ENCODE data around the gene FOXN4.

FOXN4 gene

GRCh38 chr12:109289551-109289950 lies 19.5 kb downstream of the FOXN4 start:
- Histone ChIP-seq H3K27me3 (ENCODE audit: control insufficient read depth, insufficient read depth, low read length) (peaks cover 3% of the 10 kb centered on the region), H3K9me3 (ENCODE audit: control insufficient read depth, low read length) (no peaks in the 10 kb centered on the region), H3K4me1 (no peaks in the 10 kb centered on the region), H3K4me3 (ENCODE audit: low read depth, low read length) (no peak overlapping the region), H3K9ac (no peak overlapping the region), H3K27ac (no peak overlapping the region), H3K79me2 (no peaks in the 10 kb centered on the region), H3K36me3 (ENCODE audit: control insufficient read depth, insufficient read depth, low read length) (no peaks in the 10 kb centered on the region), H2AFZ (no peak overlapping the region), H3K4me2 (ENCODE audit: low read length) (no peak overlapping the region)
- no peak for TF ChIP-seq CTCF (IDR thresholded peaks at IDR 0.05)

DNA sequence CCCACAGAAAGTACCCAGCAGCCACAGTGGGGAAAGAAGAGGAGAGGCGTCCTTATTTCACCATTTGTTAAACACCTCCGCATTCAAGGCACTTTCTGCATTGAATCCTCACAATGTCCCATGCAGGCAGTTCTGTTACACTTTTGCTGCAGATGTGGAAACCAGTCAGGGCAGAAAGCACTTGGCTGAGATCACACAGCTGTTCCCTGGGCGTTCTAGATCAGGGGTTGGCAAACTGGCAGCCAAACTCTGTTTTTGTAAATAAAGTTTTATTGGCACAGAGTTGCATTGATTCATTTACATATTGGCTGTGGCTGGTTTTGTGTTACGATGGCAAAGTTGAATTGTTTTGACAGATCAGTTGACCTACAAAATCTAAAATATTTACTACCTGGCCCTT lies 20.1 kb downstream of the FOXN4 start:
- H3K4me3 ChIP-seq (ENCODE audit: low read depth, low read length), result no peak overlapping the region
- H3K79me2 ChIP-seq, result no peaks in the 10 kb centered on the region
- H3K4me2 ChIP-seq (ENCODE audit: low read length), result no peak overlapping the region
- no peak overlapping the region for H3K9ac ChIP-seq
- H2AFZ ChIP-seq, result no peak overlapping the region
- no peak overlapping the region for H3K27ac ChIP-seq
- no peaks in the 10 kb centered on the region for H3K4me1 ChIP-seq
- peaks cover 3% of the 10 kb centered on the region for H3K27me3 ChIP-seq (ENCODE audit: control insufficient read depth, insufficient read depth, low read length)
- H3K36me3 ChIP-seq (ENCODE audit: control insufficient read depth, insufficient read depth, low read length), result no peaks in the 10 kb centered on the region
- TF ChIP-seq CTCF (IDR thresholded peaks at IDR 0.05), result no peak
- H3K9me3 ChIP-seq (ENCODE audit: control insufficient read depth, low read length), result no peaks in the 10 kb centered on the region

- no peak for TF ChIP-seq CTCF (IDR thresholded peaks at IDR 0.05)
- Histone ChIP-seq H2AFZ (no peak overlapping the region), H3K4me1 (no peaks in the 10 kb centered on the region), H3K4me3 (ENCODE audit: low read depth, low read length) (no peak overlapping the region), H3K27me3 (ENCODE audit: control insufficient read depth, insufficient read depth, low read length) (peaks cover 3% of the 10 kb centered on the region), H3K9ac (no peak overlapping the region), H3K4me2 (ENCODE audit: low read length) (no peak overlapping the region), H3K36me3 (ENCODE audit: control insufficient read depth, insufficient read depth, low read length) (no peaks in the 10 kb centered on the region), H3K27ac (no peak overlapping the region), H3K79me2 (no peaks in the 10 kb centered on the region), H3K9me3 (ENCODE audit: control insufficient read depth, low read length) (no peaks in the 10 kb centered on the region)
Measured at GRCh38 chr12:109288571-109288970, 20.5 kb downstream of the FOXN4 start.

DNA sequence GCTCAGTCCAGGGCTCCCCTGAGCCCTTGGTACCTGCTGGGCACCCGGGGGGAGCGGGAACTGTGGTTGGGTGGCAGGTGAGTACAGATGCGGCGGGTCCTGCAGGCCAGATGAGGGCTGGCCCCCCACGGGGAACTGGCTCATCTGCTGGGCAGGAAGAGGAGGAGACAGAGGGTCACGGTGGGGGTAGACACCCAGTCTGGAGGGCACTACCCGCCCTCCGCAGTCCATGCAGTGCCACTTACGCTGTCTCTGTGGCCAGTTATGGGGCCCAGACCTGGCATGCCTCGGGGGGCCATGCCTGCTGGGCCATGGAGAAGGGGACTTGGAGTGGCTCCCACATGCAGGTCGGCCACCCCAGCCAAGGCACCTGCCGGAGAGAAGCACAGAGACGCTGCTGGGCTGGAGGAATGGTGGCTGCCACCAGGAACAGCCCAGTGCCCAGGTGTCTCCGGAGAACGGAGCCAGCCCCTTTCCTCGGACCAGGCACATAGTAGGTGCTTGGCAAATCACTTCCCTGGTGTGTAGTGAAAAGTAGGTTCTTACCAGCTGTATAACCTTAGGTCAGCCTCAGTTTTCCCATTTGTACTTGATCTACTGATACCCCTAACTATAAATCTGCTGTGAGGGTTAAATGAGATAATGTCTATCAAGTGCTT lies 21.1 kb downstream of the FOXN4 start:
- Histone ChIP-seq H3K27ac (no peak overlapping the region), H3K79me2 (no peaks in the 10 kb centered on the region), H3K27me3 (ENCODE audit: control insufficient read depth, insufficient read depth, low read length) (peaks cover 3% of the 10 kb centered on the region), H3K36me3 (ENCODE audit: control insufficient read depth, insufficient read depth, low read length) (no peaks in the 10 kb centered on the region), H3K4me3 (ENCODE audit: low read depth, low read length) (no peak overlapping the region), H3K4me1 (no peaks in the 10 kb centered on the region), H3K9ac (no peak overlapping the region), H2AFZ (no peak overlapping the region), H3K4me2 (ENCODE audit: low read length) (no peak overlapping the region), H3K9me3 (ENCODE audit: control insufficient read depth, low read length) (no peaks in the 10 kb centered on the region)
- TF ChIP-seq CTCF (IDR thresholded peaks at IDR 0.05), result no peak

- Histone ChIP-seq H3K4me1 (no peaks in the 10 kb centered on the region), H3K27me3 (ENCODE audit: control insufficient read depth, insufficient read depth, low read length) (peaks cover 3% of the 10 kb centered on the region), H3K79me2 (no peaks in the 10 kb centered on the region), H3K36me3 (ENCODE audit: control insufficient read depth, insufficient read depth, low read length) (no peaks in the 10 kb centered on the region), H3K4me2 (ENCODE audit: low read length) (no peak overlapping the region), H3K27ac (no peak overlapping the region), H3K4me3 (ENCODE audit: low read depth, low read length) (no peak overlapping the region), H3K9ac (no peak overlapping the region), H2AFZ (no peak overlapping the region), H3K9me3 (ENCODE audit: control insufficient read depth, low read length) (no peaks in the 10 kb centered on the region)
- TF ChIP-seq CTCF (IDR thresholded peaks at IDR 0.05), result no peak
Measured at GRCh38 chr12:109287181-109287580, 21.9 kb downstream of the FOXN4 start.

Measured in parathyroid adenoma (tissue), 2 donors.